SU-DHL-6 (cell line): ENCODE data around the gene CTNND2.

Experiments used
- CTCF ChIP-seq: fragments of 200-600 bp; sonication (generic); IDR thresholded peaks from one replicate; pipeline ENCODE4 v1.5.1; 2017; ENCODE audit warnings: antibody characterized with exemption, mild to moderate bottlenecking, low read length, moderate library complexity; ENCODE audit not compliant: insufficient read depth, poor library complexity, severe bottlenecking
- EZH2phosphoT487 ChIP-seq: fragments of 200-600 bp; sonication (generic), shearing (Covaris generic); conservative IDR thresholded peaks from 2 replicates; pipeline ENCODE4 v1.6.1; 2018; ENCODE audit warnings: mild to moderate bottlenecking, antibody characterized with exemption, low read length, moderate library complexity, mixed read lengths

GRCh38 chr5:10973316-10973715, 930.9 kb downstream of the CTNND2 start:
- TF ChIP-seq CTCF (no peak), EZH2phosphoT487 (no peak)
